GM12874 (cell line): ENCODE results near the gene ACTA2.

Experiments used
- TF ChIP-seq, protein P1 (sequence below): IDR thresholded peaks from 2 replicates; pipeline ENCODE4 v1.5.1; 2011; ENCODE audit warnings: low read depth, mild to moderate bottlenecking, control low read depth, low read length, moderate library complexity; ENCODE audit not compliant: insufficient read depth

Gene ACTA2

DNA sequence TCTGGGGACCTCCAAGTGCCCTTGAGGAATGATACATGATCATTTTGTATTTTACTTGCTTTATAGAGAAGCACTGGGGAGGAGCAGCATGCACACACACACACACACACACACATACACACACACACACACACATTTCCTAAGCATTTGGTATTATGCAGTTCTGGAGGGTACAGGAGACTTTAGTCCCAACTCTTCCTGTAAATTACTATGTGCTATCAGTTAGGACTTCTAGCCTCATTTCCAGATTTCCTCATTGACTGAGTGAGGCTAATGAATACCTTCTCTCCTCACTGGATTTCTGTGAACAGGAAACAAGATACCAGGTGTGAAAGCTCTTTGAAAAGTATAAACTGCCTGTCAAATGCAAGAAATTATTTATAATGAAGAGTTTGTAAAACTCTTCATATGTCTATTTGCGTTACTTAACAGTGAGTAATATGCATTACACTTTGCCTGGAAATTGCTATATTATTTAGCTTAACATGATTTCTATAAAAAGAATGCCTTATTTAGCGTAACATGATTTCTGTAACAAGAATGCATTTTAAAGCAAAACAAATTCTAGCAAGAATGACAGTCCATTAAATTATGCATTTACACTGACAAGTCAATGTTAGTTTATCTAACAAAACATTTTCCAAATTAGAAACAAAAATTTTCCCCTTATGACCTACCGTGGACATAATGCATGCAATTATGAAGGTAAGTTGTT, 34.2 kb downstream of the ACTA2 start:
- TF ChIP-seq, protein P1, sequence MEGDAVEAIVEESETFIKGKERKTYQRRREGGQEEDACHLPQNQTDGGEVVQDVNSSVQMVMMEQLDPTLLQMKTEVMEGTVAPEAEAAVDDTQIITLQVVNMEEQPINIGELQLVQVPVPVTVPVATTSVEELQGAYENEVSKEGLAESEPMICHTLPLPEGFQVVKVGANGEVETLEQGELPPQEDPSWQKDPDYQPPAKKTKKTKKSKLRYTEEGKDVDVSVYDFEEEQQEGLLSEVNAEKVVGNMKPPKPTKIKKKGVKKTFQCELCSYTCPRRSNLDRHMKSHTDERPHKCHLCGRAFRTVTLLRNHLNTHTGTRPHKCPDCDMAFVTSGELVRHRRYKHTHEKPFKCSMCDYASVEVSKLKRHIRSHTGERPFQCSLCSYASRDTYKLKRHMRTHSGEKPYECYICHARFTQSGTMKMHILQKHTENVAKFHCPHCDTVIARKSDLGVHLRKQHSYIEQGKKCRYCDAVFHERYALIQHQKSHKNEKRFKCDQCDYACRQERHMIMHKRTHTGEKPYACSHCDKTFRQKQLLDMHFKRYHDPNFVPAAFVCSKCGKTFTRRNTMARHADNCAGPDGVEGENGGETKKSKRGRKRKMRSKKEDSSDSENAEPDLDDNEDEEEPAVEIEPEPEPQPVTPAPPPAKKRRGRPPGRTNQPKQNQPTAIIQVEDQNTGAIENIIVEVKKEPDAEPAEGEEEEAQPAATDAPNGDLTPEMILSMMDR: no peak

DNA sequence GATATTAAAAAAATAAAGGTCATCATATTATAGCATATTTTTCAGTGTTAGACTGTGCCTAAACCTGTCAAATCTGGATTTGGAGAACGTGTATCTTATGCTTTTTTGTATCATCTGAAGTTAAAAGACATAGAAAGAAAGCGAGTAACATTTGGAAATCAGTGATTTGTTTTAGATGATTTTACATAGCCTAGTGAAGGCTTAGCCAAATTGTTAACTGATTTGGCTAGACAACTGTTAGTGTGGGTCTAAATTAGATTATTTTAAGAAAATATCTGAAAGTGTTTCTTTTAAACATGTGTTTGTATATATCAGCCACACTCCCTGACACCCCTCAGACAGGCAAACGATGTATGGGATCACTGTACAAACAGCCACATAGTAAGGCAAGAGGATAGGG, 35.6 kb downstream of the ACTA2 start:
- TF ChIP-seq, protein P1: no peak

DNA sequence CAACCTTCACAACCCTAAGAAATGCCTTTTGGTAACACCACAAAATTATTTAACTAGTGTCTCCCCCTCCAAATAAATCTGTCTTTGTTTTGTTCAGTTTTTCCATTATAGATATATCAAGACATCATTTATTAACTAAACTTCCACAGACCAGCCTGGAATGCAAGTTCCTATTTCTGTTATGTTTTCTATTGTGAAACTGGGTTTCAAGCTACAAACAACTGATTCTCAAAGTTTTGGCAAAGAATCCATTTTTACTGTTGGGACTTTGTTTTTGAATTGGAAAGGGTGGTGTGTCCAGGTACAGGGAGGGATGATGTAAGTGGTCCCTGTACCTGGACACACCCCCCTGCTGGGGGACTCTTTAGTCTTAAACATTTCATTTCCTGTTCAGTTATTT, 36.3 kb downstream of the ACTA2 start:
- TF ChIP-seq, protein P1: no peak

DNA sequence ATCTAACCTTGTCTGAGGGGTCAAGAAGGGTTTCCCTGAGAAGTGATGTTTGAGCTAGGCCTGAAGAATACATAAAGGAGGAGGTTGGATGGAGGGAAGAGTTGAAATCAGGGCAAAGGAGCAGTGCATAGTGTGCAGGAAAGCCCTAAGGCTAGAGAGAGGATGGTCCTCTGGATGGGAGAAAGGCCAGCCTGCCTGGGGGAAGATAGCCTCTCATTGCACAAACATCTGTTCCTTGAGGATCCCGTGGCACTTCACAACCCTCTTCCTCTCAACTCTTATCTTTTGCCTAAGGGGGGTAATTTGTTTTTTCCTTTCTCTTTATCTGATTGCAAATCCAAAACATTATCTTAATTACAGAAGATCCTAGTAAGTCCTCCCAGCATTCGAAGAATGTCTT, 36.8 kb downstream of the ACTA2 start:
- TF ChIP-seq, protein P1: no peak

DNA sequence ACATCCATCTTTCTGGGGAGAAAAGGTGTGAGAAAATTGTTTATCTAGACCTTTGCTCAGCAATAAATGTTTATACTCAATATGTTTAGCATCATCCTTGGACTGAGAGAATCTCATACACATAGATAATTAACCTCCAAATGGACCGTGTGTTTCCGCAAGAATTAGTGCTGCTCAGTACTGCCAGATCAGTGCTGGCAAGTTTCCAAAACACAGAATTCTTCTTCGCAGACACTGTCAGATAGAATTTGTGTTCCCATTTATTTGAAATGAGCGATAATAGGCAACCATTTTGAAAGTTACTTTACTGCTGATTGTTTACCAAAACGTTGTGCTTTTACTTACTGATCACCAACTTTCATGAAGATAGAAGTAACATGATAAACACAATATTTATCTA, 38.8 kb downstream of the ACTA2 start:
- TF ChIP-seq, protein P1: no peak

DNA sequence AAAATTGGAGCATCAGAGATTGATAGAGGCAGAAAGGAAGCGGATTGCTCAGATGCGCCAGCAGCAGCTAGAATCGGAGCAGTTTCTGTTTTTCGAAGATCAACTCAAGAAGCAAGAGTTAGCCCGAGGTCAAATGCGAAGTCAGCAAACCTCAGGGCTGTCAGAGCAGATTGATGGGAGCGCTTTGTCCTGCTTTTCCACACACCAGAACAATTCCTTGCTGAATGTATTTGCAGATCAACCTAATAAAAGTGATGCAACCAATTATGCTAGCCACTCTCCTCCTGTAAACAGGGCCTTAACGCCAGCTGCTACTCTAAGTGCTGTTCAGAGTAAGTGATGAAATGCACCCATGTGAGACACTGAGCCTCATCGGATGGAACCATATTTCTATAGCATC, 39.4 kb downstream of the ACTA2 start:
- TF ChIP-seq, protein P1: no peak

DNA sequence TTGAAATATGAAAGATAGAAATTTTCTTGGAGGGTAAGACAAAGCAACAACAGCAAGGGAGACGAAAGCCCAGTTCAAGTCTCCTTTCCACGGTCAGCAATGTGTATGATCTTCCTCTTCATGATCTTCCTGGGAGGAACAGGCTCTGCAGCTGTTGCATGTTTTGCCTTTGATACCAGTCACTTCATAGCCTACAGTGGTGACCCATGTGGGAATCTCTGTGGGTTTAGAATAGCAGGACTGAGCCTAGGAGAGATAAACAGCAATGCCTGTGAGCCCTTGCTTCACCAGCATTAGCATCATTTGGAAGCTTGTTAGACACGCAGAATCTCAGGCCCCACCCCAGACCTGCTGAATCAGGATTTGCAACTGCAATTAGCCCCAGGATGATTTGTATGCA, 40.7 kb downstream of the ACTA2 start:
- TF ChIP-seq, protein P1: no peak
